OCI-LY3 (cell line): ENCODE results near the gene TTC6.

Source experiments
- CTCF ChIP-seq: fragments of 200-600, 300-600 bp; sonication (generic); IDR thresholded peaks from 2 replicates; pipeline ENCODE4 v1.5.1; 2014; ENCODE audit warnings: antibody characterized with exemption, low read length, low read depth
- EZH2phosphoT487 ChIP-seq: fragments of 200-600 bp; shearing (Covaris generic); IDR thresholded peaks from 2 replicates; pipeline ENCODE4 v1.6.1; 2018; ENCODE audit warnings: antibody characterized with exemption, mixed run types, low read depth

GRCh38 chr14:37637341-37637740 lies 41.9 kb downstream of the TTC6 start:
- TF ChIP-seq CTCF = no peak
- no peak for TF ChIP-seq EZH2phosphoT487
